HL-60 (cell line): ENCODE measurements around the gene ADGRD2.

Experiments
- GABPA ChIP-seq: IDR thresholded peaks from 2 replicates; pipeline ENCODE4 v1.6.1; 2012; ENCODE audit warnings: low read depth
- POLR2AphosphoS5 ChIP-seq: IDR thresholded peaks from 2 replicates; pipeline ENCODE4 v1.6.1; 2012; ENCODE audit warnings: low read depth
- SPI1 ChIP-seq: IDR thresholded peaks from 2 replicates; pipeline ENCODE4 v1.6.1; 2012; ENCODE audit warnings: low read depth, mild to moderate bottlenecking, borderline replicate concordance
- TF ChIP-seq, protein P1 (sequence below): IDR thresholded peaks from one replicate; pipeline ENCODE4 v1.5.1; 2011; ENCODE audit warnings: low read length, control low read depth, inconsistent platforms; ENCODE audit not compliant: insufficient read depth
- TF ChIP-seq, protein P2 (sequence below): IDR thresholded peaks from 2 replicates; pipeline ENCODE4 v1.6.1; 2012; ENCODE audit warnings: low read depth; ENCODE audit not compliant: insufficient replicate concordance

GRCh38 chr9:124488641-124489210 is 38.5 kb downstream of the ADGRD2 start:
- TF ChIP-seq, protein P1, sequence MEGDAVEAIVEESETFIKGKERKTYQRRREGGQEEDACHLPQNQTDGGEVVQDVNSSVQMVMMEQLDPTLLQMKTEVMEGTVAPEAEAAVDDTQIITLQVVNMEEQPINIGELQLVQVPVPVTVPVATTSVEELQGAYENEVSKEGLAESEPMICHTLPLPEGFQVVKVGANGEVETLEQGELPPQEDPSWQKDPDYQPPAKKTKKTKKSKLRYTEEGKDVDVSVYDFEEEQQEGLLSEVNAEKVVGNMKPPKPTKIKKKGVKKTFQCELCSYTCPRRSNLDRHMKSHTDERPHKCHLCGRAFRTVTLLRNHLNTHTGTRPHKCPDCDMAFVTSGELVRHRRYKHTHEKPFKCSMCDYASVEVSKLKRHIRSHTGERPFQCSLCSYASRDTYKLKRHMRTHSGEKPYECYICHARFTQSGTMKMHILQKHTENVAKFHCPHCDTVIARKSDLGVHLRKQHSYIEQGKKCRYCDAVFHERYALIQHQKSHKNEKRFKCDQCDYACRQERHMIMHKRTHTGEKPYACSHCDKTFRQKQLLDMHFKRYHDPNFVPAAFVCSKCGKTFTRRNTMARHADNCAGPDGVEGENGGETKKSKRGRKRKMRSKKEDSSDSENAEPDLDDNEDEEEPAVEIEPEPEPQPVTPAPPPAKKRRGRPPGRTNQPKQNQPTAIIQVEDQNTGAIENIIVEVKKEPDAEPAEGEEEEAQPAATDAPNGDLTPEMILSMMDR = no peak
- TF ChIP-seq POLR2AphosphoS5 (no peak), GABPA (no peak), SPI1 (no peak)
- TF ChIP-seq, protein P2, sequence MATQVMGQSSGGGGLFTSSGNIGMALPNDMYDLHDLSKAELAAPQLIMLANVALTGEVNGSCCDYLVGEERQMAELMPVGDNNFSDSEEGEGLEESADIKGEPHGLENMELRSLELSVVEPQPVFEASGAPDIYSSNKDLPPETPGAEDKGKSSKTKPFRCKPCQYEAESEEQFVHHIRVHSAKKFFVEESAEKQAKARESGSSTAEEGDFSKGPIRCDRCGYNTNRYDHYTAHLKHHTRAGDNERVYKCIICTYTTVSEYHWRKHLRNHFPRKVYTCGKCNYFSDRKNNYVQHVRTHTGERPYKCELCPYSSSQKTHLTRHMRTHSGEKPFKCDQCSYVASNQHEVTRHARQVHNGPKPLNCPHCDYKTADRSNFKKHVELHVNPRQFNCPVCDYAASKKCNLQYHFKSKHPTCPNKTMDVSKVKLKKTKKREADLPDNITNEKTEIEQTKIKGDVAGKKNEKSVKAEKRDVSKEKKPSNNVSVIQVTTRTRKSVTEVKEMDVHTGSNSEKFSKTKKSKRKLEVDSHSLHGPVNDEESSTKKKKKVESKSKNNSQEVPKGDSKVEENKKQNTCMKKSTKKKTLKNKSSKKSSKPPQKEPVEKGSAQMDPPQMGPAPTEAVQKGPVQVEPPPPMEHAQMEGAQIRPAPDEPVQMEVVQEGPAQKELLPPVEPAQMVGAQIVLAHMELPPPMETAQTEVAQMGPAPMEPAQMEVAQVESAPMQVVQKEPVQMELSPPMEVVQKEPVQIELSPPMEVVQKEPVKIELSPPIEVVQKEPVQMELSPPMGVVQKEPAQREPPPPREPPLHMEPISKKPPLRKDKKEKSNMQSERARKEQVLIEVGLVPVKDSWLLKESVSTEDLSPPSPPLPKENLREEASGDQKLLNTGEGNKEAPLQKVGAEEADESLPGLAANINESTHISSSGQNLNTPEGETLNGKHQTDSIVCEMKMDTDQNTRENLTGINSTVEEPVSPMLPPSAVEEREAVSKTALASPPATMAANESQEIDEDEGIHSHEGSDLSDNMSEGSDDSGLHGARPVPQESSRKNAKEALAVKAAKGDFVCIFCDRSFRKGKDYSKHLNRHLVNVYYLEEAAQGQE = no peak
